Activated gamma-delta T cell treated with Interleukin-2 at 50 U/mL for 16 hours (primary cell): Measurements from ENCODE around the gene TEX10.
"Not testable (repeated sequence)": the region's sequence is repeated elsewhere in the genome, so short reads cannot be mapped to it uniquely, and the experiment has no call there.

Experiments used
- DNase-seq: peaks from one replicate; pipeline ENCODE4 v3.0.0-alpha.2; 2020

The TEX10 gene

DNA sequence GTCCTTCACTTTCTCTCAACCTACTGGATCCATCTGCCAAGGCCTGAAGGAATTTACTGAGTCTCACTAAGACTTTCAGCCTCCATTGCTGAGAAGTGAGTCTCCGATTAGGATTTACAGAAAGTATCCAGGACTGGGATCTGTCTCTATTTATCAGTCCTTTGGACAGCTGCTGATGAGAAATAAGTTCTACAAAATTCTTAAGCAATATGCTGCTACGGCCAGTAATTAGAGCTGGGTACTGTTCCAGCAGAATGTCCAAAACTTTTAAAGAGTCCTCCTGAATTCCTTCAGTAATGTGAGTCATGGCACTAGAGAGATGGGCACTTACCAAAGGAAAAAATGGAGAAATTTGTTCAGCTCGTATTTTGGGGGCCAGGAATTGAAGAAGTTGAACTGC lies 5.9 kb downstream of the TEX10 start:
- no peak for DNase-seq

DNA sequence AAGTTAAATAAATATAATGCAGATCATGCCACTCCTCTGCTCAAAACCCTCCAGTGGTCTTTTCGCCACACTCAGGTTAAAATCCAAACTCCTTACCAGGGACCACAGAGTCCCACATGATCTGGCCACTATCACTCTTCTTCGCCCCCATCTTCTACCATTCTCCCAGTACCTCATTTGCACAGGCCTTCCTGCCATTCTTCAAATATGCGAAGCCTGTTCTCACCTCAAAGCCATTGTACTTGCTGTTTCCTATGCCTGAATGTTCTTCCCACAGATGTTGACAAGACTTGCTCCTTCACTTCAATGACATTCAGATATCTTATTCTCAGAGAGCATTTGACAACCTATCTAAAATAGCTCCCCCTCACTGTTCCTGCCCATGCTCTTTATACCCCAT lies 10.9 kb downstream of the TEX10 start:
- DNase-seq = no peak

DNA sequence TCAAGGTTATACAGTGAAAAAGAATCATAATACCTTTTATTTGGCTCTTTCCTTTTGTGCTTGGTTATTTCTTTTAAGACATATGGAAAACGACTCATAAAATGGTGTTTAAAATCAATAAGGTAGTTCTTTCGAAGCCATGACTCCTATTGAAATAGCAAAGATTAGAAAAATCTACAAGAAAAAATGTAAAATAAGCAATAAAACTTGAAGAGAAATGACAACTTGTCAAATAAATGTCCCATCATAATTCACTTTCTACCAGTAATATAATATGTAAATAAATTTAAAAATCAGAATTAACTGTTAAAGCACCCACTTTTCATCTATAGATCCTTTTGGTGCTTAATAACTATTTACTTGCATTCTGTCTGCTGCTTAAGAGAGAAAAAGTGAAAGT lies 12.5 kb downstream of the TEX10 start:
- DNase-seq = no peak

DNA sequence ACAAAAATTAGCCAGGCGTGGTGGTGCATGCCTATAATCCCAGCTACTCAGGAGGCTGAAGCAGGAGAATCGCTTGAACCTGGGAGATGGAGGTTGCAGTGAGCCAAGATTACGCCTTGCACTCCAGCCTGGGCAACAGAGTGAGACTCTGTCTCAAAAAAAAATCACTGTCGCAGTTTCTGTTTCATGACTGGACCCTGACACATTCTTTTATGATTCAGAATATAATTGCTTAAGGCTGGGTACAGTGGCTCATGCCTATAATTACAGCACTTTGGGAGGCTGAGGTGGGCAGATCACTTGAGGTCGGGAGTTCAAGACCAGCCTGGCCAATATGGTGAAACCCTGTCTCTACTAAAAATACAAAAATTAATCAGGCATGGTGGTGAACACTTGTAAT lies 14.0 kb downstream of the TEX10 start:
- DNase-seq = not testable (repeated sequence)

DNA sequence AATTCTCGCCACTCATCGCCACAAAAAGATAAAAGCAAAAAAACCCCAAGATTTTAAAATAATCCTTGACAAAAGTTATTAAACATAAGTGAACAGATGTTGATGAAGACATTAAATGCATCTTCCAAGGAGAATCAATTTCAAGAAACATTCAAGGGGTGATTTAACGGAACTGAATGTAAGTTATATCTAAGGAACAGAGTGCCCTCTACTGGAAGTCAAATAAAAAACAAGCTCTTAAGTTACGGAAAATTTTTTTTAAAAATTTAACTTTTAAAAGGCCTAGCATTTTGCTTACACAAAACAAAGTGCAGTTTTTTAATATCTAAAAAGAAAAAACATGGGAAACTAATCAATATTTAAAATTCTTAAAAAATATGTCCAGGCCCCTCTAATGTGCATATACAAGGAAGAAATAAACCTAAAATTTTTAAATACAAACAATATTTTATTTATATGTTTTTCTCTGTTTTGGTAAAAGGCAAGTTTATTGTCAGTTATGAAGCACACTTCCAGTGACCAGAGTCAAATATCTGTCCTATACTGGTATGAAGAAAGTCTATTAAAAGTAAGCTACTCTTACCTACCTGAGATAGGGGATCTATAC lies 28.0 kb downstream of the TEX10 start:
- DNase-seq = no peak

DNA sequence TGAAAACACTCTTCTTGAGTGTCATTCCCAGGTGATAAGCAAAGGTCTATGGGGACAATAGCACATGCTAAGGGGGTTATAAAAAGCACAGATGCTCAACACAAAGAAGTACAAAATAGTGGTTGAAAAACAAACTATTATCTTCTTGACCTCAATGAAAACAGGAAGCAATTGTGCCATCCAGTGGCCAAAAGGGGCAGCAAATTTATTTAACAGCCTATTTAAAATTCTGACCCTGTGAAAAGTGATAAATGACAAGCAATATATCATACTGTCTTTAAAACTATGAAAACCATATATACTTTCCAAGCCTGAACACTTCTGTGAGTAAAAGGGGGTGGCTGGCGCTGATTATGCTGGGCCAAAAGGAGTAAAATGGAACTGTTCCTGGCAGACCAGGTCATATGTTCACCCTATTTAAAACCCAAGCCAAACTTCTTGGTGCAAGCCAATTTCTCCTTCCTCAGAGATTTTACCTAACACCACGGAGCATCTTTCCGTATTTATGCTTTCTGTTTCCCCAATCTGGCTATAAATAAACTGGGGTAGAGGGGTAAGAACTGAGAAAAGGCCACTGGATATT lies 29.7 kb downstream of the TEX10 start:
- DNase-seq = peak; percentile 10

DNA sequence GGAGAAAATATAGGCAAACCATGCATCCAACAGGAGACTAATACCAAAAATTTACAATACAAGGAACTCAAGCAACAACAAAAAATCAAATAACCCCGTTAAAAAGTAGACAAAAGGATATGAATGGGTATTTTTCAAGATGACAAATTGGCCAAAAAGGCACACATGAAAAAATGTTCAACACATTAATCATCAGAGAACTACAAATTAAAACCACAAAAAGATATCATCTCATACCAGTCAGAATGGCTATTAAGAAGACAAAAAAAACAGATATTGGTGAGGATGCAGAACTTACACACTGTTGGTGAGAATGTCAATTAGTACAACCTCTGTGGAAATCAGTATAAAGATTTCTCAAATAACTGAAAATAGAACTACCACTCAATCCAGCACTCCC lies 35.0 kb downstream of the TEX10 start:
- DNase-seq = no peak

DNA sequence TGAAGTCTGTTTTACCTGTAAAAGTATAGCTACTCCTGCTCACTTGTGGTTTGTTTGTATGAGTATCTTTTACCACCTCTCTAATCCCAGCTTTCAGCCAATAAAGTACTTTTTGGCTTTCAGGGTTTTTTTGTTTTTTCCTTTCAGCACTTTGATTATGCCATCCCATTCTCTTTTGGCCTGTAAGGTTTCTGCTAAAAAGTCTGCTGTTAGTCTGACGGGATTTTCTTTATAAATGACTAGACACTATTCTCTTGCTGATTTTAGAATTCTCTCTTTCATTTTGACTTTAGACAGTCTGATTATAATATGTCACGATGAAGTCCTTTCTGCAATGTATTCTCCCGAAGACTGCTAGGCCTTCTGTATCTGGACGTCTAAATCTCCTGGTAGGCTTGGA lies 37.2 kb downstream of the TEX10 start:
- DNase-seq = no peak

DNA sequence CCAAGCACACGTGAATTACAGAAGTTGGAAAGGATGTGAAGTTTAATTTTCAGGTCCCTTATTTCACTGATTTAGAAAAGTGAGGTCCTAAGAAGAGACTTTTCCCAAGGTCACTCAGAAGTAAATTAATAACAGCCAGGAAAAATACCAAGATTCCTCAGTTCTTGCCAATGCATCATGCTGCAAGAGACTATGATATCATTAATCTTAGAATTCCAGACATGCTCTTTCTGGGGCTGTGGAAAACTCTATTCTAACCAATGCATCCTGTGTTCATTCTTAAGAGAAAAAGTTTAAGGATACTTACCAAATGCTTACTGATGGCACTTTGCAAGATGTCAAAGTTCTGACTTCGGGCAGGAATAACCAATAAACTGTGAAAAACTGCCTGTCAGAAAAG lies 42.8 kb downstream of the TEX10 start:
- DNase-seq = no peak

DNA sequence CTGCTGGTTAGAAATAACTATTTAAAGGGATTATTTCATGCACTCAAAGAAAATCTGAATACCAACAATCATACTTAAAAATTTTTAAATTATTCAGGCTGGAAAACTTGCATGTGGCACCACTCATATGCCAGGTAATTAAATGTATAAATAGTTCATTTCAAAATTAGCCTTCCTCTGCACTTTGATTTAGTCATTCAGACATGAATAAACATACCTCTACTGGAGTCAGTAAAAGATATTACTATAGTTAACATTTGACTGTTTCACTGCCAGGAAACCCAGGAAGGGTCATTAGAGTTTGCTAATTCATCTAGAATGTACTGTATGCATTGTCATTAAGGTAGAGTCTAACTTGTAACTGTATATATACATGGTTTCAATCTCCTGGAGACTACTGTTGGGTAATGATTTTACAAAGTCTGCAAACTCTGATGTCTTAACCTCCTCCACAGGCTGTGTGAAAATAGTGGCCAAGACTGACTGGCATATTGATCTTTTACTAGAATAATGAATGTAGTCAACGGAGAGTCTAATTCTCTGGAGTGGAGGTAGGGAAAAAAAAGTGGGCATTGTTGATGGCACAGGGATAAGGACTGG lies 43.7 kb downstream of the TEX10 start:
- DNase-seq = no peak

DNA sequence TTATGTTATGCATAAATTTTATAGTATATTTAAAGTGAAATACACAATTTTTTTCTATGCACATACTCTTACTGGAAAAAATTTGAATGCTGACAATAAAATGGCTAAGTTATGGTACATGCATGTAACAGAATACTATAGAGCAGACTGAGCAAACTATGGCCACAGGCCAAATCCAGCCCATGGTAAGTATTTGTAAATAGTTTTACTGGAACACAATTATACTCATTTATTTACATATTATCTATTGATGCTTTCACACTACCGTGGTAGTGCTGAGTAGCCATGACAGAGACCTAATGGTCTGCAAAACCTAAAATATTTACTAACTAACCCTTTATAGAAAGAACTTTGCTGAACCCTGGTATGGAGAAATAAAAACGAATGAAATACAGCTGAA lies 45.7 kb downstream of the TEX10 start:
- no peak for DNase-seq

DNA sequence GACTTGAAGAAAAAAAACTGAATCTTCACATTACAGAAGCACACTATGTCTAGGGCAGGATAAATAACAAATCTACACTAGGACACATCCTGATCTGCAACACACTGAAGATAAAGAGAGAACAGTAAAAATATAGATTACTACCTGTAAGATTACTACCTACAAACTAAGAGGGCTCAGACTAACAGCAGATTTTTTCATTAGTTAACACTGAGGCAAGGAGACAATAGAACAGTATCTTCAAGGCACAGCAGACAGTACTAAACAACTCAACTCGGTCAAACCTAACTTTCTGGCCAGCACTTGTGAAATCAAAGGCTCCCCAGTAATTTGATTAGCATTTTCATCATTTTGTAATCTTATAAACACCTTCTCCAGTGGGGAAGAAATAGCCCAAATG lies 46.5 kb downstream of the TEX10 start:
- DNase-seq = no peak

DNA sequence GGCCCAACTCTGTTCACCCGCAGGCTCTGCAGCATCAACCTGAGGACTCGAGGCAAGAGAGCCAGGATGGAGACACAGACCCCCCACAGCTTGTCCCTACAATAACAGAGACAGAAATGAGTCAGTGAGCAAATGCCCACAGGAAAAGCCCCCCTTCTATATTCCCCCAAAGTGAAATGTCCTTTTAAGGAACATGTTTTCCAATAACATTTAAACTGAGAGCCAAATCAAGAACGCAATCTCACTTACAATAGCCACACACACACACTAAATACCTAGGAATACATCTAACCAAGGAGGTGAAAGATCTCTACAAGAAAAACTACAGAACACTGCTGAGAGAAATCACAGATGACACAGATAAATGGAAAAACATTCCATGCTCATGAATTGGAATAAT lies 49.0 kb downstream of the TEX10 start:
- no peak for DNase-seq

DNA sequence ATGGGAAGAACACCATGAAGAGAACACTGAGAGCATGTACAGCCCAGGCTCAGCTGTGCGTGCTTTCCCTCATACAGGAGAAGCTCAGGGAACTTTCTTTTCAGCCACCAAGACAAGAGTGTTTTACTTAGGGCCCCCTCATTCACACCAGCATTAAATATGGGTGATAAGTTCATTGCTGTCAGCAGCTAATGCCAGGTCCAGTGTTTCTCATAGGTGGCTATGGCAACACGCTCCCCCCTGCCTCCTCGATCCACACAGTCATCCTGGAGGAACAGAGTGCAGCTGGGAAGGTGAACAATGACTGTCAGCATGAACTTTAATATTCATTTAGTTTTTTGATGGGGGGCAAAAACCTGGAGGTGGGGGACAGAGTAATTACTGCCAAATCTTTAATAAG lies 54.4 kb downstream of the TEX10 start:
- DNase-seq = no peak

DNA sequence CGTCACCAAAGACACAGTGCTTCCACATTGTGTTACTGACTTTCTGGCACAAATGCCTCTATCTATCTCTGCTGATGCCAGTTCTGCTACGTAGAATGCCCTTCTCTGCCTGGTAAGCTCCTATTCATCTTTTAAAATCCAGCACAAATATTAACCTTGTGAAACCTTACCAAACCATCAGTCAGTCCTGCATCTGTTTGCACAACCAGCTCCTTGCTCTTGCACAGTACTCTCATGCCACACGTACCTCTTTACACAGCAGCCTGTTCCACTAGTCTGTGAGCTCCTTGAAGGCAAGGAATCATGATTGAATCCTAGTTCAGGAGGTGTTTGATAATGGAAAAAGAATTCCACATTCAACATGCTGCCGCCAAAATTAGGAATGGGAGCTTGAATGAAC lies 56.3 kb downstream of the TEX10 start:
- no peak for DNase-seq

DNA sequence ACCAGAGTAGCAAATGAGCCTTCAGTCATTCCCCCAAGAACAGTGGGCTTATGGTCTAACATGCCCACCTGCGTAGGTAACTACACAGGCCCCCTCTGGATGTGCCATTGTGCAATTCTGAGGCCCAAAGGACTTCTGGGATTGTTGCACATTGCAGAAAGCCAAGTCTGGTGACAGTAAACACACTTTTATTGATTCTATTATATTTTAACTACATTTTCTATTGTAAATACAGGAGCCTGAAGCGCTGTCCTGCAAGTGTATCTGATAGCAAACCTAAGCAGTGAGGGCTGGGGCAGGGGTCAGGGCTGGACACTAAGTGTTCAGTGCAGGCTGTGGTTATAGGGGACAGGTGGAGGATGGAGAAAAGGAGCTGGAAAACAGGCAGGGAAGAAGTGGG lies 57.5 kb downstream of the TEX10 start:
- no peak for DNase-seq

DNA sequence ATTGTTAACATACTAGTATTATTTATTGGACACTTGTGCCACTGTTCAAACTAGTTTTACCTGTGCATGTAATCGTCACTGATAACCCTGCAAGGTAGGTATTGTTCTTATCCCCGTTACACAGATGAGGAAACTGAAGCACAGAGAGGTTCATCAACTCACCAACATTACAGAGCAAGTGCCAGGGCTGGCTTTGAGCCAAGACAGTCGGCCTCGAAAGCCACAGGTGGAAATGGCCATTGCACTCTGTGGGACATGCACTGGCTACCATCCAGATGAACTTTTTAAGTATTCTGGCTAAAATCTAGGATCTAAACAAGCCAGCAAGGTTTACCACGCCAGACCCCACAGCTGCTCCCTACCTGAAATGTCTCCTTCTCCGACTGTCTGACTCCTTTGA lies 57.9 kb downstream of the TEX10 start:
- DNase-seq = no peak

DNA sequence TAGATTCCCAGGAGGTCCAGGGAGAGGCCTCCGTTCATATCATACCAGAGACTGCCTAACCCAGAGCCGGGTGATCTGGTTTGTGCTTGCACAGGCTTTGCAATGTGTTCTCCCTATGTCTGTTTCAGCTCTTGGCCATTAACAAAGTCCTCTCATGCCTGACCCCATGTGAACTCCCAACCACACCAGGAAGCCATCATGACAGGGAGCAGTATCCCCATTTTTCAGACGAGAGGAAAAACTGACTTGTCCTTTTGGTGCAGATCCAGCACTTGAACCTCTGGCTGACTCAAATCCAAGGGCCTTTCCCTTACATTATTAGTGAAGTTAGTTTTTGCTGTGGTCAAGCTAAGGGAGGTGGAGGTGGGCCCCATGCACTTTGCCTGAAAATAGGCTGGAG lies 58.4 kb downstream of the TEX10 start:
- DNase-seq = no peak

DNA sequence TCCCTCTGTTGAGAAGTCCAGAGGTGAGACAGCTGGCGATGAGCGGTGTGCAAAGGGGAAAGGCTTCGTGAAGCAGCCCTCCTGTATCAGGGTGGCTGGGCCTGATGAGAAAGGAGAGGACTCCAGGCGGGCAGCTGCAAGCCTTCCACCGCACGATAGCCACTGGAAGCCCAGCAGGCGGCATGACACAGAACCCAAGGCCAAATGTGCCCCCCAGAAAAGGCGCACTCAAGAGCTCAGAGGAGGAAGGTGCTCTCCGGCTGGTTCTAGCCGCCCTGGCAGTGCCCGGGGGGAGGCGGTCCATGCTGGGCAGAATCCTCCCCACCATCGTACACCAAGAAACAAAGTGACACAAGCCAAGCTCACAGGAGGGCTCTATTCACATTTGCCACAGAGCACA lies 60.3 kb downstream of the TEX10 start:
- DNase-seq = no peak

DNA sequence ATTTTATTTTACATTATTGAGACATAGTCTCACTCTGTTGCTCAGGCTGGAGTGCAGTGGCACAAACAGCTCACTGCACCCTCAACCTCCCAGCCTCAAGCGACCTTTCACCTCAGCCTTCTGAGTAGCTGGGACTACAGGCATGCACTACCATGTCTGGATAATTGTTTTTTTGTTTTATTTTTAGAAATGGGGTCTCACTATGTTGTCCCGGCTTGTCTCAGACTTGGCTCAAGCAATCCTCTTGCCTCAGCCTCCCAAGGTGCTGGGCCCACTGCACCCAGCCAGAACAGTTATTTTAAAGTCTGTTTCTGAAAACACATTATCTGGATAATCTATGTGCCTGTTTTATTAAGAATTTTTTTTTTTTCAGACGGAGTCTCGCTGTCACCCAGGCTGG lies 62.0 kb downstream of the TEX10 start:
- DNase-seq = no peak

DNA sequence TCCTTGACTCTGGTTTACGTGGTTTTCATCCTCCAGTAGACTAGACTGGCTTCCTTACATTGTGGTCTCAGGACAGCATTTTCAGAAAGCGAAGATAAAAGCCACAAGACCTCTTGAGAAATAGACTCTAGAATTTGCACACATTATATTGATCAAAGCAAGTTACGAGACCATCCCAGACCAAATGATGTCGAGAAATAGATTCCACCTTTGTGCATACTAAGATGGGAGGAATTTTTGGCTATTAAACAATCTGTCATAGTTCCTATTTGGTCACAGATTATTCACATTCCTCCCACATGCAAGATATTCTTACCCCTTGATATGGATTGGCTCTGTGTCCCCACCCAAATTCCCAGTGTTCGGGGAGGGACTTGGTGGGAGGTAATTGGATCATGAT lies 65.6 kb downstream of the TEX10 start:
- no peak for DNase-seq

DNA sequence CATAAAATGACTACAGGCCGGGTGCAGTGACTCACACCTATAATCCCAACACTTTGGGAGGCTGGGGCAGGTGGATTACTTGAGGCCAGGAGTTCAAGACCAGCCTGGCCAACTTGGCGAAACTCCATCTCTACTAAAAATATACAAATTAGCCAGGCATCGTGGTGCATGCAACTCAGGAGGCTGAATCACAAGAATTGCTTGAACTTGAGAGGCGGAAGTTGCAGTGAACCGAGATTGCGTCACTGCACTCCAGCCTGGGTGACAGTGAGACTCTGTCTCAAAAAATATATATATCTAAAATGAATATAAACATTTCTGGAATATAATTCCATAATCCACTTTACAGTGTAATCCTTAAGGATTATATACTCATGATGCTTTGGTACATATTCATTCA lies 66.5 kb downstream of the TEX10 start:
- no peak for DNase-seq

DNA sequence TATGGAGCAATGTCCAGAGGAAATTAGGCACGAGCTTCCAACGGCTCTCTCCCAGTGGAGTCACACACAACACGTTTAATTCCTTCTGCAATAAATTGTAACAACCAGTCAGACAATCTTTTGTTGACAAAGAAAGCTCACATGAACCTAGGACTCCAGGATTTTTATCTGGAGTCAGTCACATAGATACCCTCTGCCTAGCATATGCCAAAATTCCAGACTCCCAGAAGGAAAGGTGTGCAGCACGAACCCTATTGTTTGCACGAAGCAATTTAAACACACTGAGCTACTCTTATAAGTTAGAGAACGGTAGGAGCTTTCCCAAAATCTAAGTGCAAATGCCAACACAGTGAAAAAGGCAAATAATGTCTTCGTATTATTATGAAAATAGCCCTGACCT lies 67.1 kb downstream of the TEX10 start:
- DNase-seq = no peak

DNA sequence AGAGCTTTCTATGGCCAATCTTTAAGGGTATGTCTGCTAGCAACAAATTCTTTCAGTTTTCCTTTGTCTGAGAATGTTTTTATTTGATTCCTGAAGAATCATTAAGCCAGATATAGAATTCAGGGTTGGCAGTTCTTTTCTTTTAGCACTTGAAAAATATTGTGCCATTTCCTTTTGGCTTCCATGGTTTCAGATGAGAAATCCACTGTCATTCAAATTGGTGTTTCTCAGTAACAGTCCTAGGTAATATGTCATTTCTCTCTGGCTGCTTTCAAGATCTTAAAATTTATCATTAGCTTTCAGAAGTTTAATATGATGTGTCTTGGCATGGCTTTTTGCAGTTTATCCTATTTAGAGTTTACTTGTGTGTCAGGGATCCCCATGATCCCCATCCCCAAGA lies 67.7 kb downstream of the TEX10 start:
- no peak for DNase-seq

DNA sequence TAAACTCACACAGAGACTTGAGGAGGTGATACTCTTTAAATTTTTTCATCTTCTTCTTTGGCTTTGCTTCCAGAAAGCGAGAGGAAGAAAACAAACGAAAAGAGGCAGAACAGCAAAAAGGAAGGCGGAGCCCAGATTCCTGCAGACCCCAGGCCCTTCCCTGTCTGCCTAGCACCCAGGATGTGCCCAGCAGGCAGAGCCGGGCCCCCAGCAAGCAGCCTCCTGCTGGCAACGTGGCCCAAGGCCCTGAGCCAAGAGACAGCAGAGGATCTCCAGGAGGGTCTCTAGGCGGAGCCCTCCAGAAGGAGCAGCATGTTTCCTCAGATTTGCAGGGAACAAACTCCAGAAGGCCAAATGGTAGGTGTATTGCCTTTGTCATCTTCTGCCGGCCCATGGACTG lies 68.5 kb downstream of the TEX10 start:
- DNase-seq = no peak
